ENCODE results near the gene ARHGEF10L. TPM values are rescaled to one million over a fixed set of nuclear protein-coding genes. Genes with fewer than 3 reads are reported as not detected.

The ARHGEF10L gene
- total RNA-seq, 2 donors from 2014 or later = 226 to 301 TPM

DNA sequence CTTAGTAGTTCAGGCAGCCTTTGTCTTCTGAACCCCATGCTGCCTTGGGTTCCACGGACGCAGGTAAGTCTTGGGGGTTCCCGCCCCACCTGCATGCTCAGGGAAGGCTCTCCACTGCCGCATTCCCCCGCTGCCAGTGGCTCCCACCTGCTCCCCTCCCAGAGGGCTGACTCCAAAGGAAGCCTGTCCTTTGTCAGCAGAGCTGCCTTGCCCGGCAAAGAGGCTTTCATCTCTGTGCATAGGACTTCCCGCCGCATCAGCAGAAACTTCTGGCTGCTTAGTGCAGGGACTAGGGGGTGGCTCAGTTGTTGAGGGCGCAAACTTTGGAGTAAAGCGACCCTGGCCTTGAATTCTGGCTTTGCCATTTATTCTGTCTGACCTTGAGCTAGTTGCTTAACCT is 190.4 kb downstream of the ARHGEF10L start:
- Histone ChIP-seq H3K9me3 (no peaks in the 10 kb centered on the region), H3K4me1 (ENCODE audit: control insufficient read depth in 1 of 2, low read depth in 2 of 2) (no peaks in the 10 kb centered on the region), H3K27ac (no peak overlapping the region), H3K4me3 (no peak overlapping the region), H3K27me3 (replicated peaks; ENCODE audit: insufficient read depth) (no peaks in the 10 kb centered on the region), H3K36me3 (no peaks in the 10 kb centered on the region)
- TF ChIP-seq, protein P1, sequence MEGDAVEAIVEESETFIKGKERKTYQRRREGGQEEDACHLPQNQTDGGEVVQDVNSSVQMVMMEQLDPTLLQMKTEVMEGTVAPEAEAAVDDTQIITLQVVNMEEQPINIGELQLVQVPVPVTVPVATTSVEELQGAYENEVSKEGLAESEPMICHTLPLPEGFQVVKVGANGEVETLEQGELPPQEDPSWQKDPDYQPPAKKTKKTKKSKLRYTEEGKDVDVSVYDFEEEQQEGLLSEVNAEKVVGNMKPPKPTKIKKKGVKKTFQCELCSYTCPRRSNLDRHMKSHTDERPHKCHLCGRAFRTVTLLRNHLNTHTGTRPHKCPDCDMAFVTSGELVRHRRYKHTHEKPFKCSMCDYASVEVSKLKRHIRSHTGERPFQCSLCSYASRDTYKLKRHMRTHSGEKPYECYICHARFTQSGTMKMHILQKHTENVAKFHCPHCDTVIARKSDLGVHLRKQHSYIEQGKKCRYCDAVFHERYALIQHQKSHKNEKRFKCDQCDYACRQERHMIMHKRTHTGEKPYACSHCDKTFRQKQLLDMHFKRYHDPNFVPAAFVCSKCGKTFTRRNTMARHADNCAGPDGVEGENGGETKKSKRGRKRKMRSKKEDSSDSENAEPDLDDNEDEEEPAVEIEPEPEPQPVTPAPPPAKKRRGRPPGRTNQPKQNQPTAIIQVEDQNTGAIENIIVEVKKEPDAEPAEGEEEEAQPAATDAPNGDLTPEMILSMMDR (IDR thresholded peaks at IDR 0.05) = no peak
- ATAC-seq (ENCODE audit: insufficient number of reproducible peaks, low FRiP score, low read depth) (no peak), DNase-seq (ENCODE audit: low spot score) (no peak)

DNA sequence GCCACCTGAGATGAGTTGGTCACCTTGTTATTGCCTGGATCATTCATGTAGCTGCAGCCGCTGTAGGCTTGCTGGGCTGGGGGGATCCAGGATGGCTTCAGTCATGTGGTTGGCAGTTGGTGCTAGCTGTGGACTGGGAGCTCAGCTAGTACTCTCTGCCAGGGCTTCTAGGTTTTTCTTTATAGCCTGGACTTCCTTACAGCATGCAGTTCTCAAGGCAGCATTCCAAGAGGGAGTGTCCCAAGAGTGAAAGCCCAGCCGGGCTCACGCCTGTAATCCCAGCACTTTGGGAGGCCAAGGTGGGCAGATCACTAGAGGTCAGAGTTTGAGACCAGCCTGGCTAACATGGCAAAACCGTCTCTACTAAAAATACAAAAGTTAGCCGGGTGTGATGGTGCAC is 192.0 kb downstream of the ARHGEF10L start:
- Histone ChIP-seq H3K4me1 (ENCODE audit: control insufficient read depth in 1 of 2, low read depth in 2 of 2) (no peaks in the 10 kb centered on the region), H3K9me3 (no peaks in the 10 kb centered on the region), H3K4me3 (no peak overlapping the region), H3K27me3 (replicated peaks; ENCODE audit: insufficient read depth) (no peaks in the 10 kb centered on the region), H3K27ac (no peak overlapping the region), H3K36me3 (no peaks in the 10 kb centered on the region)
- no peak for ATAC-seq (ENCODE audit: insufficient number of reproducible peaks, low FRiP score, low read depth)
- no peak for DNase-seq (ENCODE audit: low spot score)
- TF ChIP-seq, protein P1 (IDR thresholded peaks at IDR 0.05) = no peak

DNA sequence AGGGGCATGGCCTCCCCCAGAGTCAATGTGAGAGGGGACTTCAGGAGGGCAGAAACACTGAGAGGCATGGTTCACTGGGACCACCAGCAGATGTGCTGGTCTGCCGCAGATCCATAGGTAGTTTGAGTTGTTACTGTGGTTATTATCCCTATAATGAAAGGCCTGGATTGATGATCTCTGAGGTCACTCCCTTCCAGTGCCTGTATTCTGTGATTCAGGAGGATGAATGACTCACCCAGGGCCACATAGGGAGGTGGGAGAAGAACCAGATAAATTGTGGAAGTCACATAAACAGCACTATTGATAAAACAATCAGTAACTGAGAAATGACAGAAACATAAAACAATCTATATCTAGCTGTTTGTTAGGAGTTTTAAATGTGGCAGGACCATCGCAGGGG is 193.0 kb downstream of the ARHGEF10L start:
- no peaks in the 10 kb centered on the region for H3K27me3 ChIP-seq (replicated peaks; ENCODE audit: insufficient read depth)
- ATAC-seq (ENCODE audit: insufficient number of reproducible peaks, low FRiP score, low read depth) (no peak), DNase-seq (ENCODE audit: low spot score) (no peak)
- H3K9me3 ChIP-seq = no peaks in the 10 kb centered on the region
- no peak overlapping the region for H3K4me3 ChIP-seq
- no peaks in the 10 kb centered on the region for H3K36me3 ChIP-seq
- H3K27ac ChIP-seq = no peak overlapping the region
- TF ChIP-seq, protein P1 (IDR thresholded peaks at IDR 0.05) = no peak
- no peaks in the 10 kb centered on the region for H3K4me1 ChIP-seq (ENCODE audit: control insufficient read depth in 1 of 2, low read depth in 2 of 2)

DNA sequence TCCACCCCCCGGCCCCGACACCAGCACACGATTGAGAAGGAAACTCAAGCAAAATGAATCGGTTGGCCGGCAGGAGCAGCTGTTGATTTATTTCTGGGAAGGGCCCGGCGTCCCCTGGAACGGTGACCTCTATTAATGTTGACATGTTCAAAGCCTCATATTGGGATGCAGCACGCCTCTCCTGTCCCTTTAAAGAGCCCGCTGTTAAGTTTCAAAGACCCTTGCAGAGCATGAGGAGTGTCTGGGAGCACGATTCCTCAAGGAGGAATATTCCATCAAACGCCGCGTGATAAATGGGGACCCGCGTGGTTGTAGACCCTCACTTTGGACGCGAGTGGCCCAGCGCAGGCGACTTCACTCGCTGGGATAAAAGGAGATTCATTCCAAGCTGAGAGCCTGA is 194.2 kb downstream of the ARHGEF10L start:
- Histone ChIP-seq H3K27me3 (replicated peaks; ENCODE audit: insufficient read depth) (no peaks in the 10 kb centered on the region), H3K4me1 (ENCODE audit: control insufficient read depth in 1 of 2, low read depth in 2 of 2) (no peaks in the 10 kb centered on the region), H3K36me3 (no peaks in the 10 kb centered on the region), H3K9me3 (no peaks in the 10 kb centered on the region), H3K27ac (no peak overlapping the region), H3K4me3 (no peak overlapping the region)
- ATAC-seq (ENCODE audit: insufficient number of reproducible peaks, low FRiP score, low read depth) (no peak), DNase-seq (ENCODE audit: low spot score) (no peak)
- TF ChIP-seq, protein P1 (IDR thresholded peaks at IDR 0.05) = no peak

DNA sequence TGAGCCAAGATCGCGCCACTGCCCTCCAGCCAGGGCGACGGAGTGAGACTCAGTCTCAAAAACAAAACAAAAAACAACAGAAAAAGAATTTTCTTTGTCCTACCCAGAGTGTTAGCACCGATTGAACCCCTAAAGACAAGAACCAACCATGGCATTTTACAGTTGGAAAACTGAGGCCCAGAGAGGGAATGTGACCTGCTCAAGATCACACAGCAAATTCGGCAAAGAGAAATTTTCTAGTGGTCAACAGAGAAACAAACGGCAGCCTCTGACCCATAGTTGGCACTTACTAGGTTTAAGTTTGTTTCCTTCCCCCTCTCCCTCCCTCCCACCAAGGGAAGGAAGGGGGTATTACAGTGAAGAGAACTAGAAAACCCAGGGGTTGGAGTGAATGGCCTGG is 195.1 kb downstream of the ARHGEF10L start:
- Histone ChIP-seq H3K36me3 (no peaks in the 10 kb centered on the region), H3K27ac (no peak overlapping the region), H3K9me3 (no peaks in the 10 kb centered on the region), H3K27me3 (replicated peaks; ENCODE audit: insufficient read depth) (no peaks in the 10 kb centered on the region), H3K4me1 (ENCODE audit: control insufficient read depth in 1 of 2, low read depth in 2 of 2) (no peaks in the 10 kb centered on the region), H3K4me3 (no peak overlapping the region)
- DNase-seq (ENCODE audit: low spot score) (no peak), ATAC-seq (ENCODE audit: insufficient number of reproducible peaks, low FRiP score, low read depth) (no peak)
- TF ChIP-seq, protein P1 (IDR thresholded peaks at IDR 0.05) = no peak

Data from thoracic aorta (tissue), 2 donors.